22Rv1 (cell line): ENCODE data around the gene UGT1A8.
"Not testable (repeated sequence)": the region's sequence is repeated elsewhere in the genome, so short reads cannot be mapped to it uniquely, and the experiment has no call there.

Experiments used
- H3K27ac ChIP-seq: fragments of 450-650 bp; 2 replicates; pipeline ENCODE4 v1.5.1; 2017
- ZFX ChIP-seq: fragments of 450-650 bp; IDR thresholded peaks from 2 replicates; pipeline ENCODE4 v1.6.1; 2017; ENCODE audit warnings: antibody characterized with exemption, borderline replicate concordance
- TF ChIP-seq, protein P1 (sequence below): fragments of 450-650 bp; IDR thresholded peaks from 2 replicates; pipeline ENCODE4 v1.5.1; 2017; ENCODE audit warnings: mild to moderate bottlenecking

UGT1A8 gene

DNA sequence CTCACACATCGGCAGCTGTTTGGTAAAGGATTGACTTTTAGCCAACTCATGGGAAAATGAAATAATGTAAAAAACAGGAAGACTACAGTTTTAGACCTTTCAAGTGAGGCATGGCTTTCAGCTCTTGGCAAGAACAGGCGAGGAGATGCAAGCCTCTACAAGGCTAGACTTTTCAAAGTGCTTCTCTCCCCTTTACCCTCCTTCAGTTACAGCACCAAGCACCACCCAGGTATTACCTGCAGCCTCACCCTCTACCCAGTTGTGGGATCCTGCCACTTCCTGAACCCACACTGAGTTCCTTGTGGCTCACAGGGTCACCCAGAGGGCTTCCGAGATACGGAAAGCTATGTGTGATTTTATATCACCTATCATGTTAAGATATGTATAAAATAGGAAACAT, 33.5 kb downstream of the UGT1A8 start:
- TF ChIP-seq, protein P1, sequence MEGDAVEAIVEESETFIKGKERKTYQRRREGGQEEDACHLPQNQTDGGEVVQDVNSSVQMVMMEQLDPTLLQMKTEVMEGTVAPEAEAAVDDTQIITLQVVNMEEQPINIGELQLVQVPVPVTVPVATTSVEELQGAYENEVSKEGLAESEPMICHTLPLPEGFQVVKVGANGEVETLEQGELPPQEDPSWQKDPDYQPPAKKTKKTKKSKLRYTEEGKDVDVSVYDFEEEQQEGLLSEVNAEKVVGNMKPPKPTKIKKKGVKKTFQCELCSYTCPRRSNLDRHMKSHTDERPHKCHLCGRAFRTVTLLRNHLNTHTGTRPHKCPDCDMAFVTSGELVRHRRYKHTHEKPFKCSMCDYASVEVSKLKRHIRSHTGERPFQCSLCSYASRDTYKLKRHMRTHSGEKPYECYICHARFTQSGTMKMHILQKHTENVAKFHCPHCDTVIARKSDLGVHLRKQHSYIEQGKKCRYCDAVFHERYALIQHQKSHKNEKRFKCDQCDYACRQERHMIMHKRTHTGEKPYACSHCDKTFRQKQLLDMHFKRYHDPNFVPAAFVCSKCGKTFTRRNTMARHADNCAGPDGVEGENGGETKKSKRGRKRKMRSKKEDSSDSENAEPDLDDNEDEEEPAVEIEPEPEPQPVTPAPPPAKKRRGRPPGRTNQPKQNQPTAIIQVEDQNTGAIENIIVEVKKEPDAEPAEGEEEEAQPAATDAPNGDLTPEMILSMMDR: no peak
- TF ChIP-seq ZFX: no peak
- H3K27ac ChIP-seq: no peak overlapping the region

DNA sequence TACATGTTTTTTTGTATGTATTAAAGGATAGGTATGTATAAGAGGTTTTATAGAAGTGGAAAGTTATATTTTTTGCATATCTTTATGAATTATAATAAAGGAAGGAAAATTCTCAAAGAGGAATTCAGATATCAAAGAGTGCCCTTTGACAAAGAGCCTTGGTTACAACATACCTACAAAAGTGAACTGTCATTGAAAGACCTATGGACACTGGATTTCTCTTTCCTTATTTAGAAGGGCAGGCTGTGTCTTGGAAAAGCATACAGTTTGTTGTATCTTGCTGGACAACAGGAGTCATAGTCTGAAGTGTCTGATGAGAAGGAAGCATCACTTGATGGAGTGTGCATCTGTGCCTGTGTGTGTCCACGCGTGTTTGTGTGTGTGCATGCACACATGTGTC, 34.0 kb downstream of the UGT1A8 start:
- TF ChIP-seq, protein P1: no peak
- no peak for TF ChIP-seq ZFX
- no peak overlapping the region for H3K27ac ChIP-seq

DNA sequence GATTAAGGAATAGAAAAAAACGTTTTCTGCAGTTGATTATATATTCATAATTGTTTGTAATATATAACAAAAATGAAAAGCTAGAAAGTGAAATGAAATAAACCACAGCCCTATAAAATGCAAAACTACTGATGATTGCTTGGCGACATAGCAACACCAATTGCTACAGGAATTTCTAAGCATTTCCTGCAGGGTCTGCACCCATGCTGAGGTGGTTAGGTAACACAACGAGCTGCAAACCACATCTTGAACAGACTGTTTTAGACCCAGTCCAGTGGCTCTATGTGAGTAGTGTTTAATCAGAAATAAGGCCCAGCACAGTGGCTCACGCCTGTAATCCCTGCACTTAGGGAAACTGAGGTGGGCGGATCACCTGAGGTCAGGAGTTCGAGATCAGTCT, 37.1 kb downstream of the UGT1A8 start:
- no peak overlapping the region for H3K27ac ChIP-seq
- TF ChIP-seq ZFX: no peak
- TF ChIP-seq, protein P1: no peak

DNA sequence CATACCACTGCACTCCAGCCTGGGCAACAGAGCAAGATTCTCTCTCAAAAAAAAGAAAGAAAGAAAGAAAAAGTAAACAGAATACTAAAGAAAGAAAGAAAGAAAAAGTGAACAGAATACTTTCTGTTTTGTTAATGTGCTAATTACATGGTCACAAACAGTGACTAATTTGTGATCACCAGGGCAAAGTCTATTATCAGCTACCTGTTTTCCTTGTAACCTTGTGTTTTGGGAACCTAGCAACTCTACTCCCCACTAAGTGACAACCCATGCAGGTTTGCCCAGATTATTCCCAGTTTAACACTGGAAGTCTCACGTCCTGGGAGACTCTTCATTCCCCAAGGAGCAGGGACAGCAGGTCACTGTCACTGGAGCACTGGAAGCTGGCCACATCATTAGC, 37.6 kb downstream of the UGT1A8 start:
- TF ChIP-seq, protein P1: no peak
- TF ChIP-seq ZFX: no peak
- H3K27ac ChIP-seq: no peak overlapping the region

DNA sequence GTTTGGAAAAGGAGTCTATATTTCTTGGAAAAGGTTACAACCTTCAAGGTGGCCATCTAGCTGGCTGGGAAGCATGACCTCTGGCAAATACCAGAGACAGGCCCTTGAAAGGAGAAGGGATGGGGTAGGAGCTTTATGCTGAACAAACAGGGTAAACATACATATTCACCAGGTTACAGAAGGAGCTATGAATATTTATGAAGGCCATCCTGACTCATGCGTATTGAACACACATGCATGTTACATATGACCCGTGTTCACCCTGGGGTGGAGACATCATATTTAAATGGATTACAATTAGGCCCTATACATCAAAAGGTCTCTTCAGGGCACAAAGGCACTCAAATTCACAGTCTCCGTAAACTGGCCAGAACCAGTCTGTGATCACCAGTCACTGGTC, 38.5 kb downstream of the UGT1A8 start:
- not testable (repeated sequence) for H3K27ac ChIP-seq

DNA sequence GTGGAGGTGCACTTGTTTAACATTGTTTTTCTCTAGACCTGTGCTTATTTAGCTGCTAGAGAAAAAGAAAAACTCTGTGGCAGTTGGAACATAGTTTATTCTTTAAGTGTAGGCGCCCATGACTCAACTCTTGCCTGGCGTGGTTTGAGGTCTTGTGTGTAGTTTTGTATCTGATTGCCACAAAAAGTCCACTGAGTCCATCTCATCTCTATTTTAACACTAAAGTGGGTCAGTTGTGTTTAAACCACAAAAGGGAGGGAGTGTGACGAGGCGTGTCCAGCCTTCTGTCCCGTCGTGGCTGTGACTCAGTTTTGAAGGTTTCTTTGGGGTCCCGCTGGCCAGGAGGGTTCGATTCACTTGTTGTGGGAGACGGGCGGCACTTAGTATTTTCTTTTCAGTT, 39.0 kb downstream of the UGT1A8 start:
- H3K27ac ChIP-seq: no peak overlapping the region
- TF ChIP-seq, protein P1: no peak
- no peak for TF ChIP-seq ZFX

DNA sequence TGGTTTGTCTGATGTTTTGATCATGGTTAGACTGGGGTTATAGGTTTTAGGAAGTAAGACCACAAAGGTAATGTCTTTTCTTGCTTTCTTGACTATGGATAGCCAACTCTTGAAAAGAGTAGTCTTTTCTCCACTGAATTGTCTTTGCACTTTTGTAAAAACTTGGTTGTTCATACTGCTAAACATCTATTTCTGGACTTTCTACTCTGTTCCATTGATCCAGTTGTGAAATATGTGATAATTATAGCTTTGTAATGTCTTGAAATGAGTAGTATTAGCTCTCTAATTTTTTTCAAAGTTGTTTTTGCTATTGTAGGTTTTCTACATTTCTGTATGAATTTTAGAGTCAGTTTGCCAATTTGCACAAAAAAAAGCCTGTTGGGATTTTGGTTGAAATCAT, 41.2 kb downstream of the UGT1A8 start:
- TF ChIP-seq ZFX: no peak
- TF ChIP-seq, protein P1: no peak
- no peak overlapping the region for H3K27ac ChIP-seq

DNA sequence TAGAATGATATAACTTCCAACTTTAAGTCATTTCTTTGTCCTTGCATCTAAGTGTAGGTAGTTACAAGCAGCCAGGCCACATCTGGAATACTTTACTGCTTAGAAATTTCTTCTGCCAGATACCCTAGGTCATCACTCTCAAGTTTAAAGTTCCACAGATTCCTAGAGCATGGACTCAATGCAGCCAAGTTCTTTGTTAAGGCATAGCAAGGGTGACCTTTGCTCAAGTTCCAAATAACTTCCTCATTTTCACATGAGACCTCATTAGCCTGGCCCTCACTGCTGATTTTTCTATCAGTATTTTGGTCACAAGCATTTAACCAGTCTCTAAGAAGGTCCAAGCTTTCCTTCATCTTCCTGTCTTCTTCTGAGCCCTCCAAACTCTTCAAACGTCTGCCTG, 46.5 kb downstream of the UGT1A8 start:
- no peak overlapping the region for H3K27ac ChIP-seq
- TF ChIP-seq, protein P1: no peak
